KMS-11 (cell line): ENCODE measurements around the gene OCA2.

ENCODE experiments used
- H2AFZ ChIP-seq: fragments of 200-600 bp; sonication (generic); 2 replicates; pipeline ENCODE4 v1.6.1; 2016; ENCODE audit warnings: antibody characterized with exemption, mixed run types, low read depth
- H3K27ac ChIP-seq: fragments of 200-600 bp; sonication (generic); 2 replicates; pipeline ENCODE4 v1.6.1; 2016; ENCODE audit warnings: mild to moderate bottlenecking, mixed run types
- H3K27me3 ChIP-seq: fragments of 200-600 bp; sonication (generic); 2 replicates; pipeline ENCODE4 v1.6.1; 2017; ENCODE audit warnings: mild to moderate bottlenecking, low read depth, mixed run types, moderate library complexity; ENCODE audit not compliant: insufficient read depth
- H3K36me3 ChIP-seq: fragments of 200-600 bp; sonication (generic); 2 replicates; pipeline ENCODE4 v1.6.1; 2017; ENCODE audit warnings: mild to moderate bottlenecking, mixed run types; ENCODE audit not compliant: insufficient read depth
- H3K4me1 ChIP-seq: fragments of 200-600 bp; sonication (generic); 2 replicates; pipeline ENCODE4 v1.6.1; 2016; ENCODE audit warnings: mild to moderate bottlenecking, low read depth, mixed run types; ENCODE audit not compliant: poor library complexity, severe bottlenecking
- H3K4me2 ChIP-seq: fragments of 200-600 bp; sonication (generic); 2 replicates; pipeline ENCODE4 v1.7.0; 2016; ENCODE audit warnings: mild to moderate bottlenecking, mixed run types
- H3K4me3 ChIP-seq: fragments of 200-600 bp; sonication (generic); IDR thresholded peaks from 2 replicates; pipeline ENCODE4 v1.6.1; 2017; ENCODE audit warnings: low read depth, low read length, mixed read lengths; ENCODE audit not compliant: insufficient read depth
- H3K79me2 ChIP-seq: fragments of 200-600 bp; sonication (generic); 2 replicates; pipeline ENCODE4 v1.6.1; 2016; ENCODE audit warnings: low read depth, mixed run types; ENCODE audit not compliant: insufficient read depth
- H3K9ac ChIP-seq: fragments of 200-600 bp; sonication (generic); 2 replicates; pipeline ENCODE4 v1.6.1; 2016; ENCODE audit warnings: mild to moderate bottlenecking, mixed run types
- H4K20me1 ChIP-seq: fragments of 200-600 bp; sonication (generic); 2 replicates; pipeline ENCODE4 v1.6.1; 2016; ENCODE audit warnings: mild to moderate bottlenecking, mixed run types; ENCODE audit not compliant: insufficient read depth
- TF ChIP-seq, protein P1 (sequence below): fragments of 200-600 bp; sonication (generic); conservative IDR thresholded peaks from 2 replicates; pipeline ENCODE4 v1.6.1; 2017; ENCODE audit warnings: low read depth, mild to moderate bottlenecking, antibody characterized with exemption, low read length, moderate library complexity, mixed read lengths

Gene OCA2

DNA sequence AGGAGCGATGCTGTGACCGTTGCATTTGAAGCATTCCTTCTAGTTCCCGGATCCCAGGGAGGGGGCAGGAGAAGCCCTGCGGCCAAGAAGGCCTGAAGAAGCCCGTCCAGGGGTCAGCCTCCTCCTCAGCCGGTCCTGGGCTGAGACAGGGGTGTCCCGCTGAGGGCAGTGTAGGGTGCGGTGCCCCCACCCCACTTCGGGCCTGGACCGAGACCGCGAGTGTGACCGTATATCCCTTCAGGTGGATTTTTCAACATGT is 2.8 kb downstream of the OCA2 start:
- H3K4me3 ChIP-seq = no peak overlapping the region
- H3K27me3 ChIP-seq = no peaks in the 10 kb centered on the region
- peak overlapping the region; percentile 95 for H2AFZ ChIP-seq
- peak overlapping the region; percentile 88 for H3K4me2 ChIP-seq
- no peaks in the 10 kb centered on the region for H3K36me3 ChIP-seq
- peaks cover 14% of the 10 kb centered on the region for H3K4me1 ChIP-seq
- no peak overlapping the region for H3K9ac ChIP-seq
- no peaks in the 10 kb centered on the region for H3K79me2 ChIP-seq
- H4K20me1 ChIP-seq = no peaks in the 10 kb centered on the region
- H3K27ac ChIP-seq = no peak overlapping the region
- TF ChIP-seq, protein P1, sequence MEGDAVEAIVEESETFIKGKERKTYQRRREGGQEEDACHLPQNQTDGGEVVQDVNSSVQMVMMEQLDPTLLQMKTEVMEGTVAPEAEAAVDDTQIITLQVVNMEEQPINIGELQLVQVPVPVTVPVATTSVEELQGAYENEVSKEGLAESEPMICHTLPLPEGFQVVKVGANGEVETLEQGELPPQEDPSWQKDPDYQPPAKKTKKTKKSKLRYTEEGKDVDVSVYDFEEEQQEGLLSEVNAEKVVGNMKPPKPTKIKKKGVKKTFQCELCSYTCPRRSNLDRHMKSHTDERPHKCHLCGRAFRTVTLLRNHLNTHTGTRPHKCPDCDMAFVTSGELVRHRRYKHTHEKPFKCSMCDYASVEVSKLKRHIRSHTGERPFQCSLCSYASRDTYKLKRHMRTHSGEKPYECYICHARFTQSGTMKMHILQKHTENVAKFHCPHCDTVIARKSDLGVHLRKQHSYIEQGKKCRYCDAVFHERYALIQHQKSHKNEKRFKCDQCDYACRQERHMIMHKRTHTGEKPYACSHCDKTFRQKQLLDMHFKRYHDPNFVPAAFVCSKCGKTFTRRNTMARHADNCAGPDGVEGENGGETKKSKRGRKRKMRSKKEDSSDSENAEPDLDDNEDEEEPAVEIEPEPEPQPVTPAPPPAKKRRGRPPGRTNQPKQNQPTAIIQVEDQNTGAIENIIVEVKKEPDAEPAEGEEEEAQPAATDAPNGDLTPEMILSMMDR = no peak

GRCh38 chr15:28094732-28095521 is 4.2 kb downstream of the OCA2 start:
- peak overlapping the region; percentile 13; the same call in 1 of the 2 replicates for H3K9ac ChIP-seq
- no peaks in the 10 kb centered on the region for H4K20me1 ChIP-seq
- H3K36me3 ChIP-seq = no peaks in the 10 kb centered on the region
- no peaks in the 10 kb centered on the region for H3K79me2 ChIP-seq
- no peaks in the 10 kb centered on the region for H3K27me3 ChIP-seq
- TF ChIP-seq, protein P1 = no peak
- peak overlapping the region; percentile 96 for H3K4me2 ChIP-seq
- peaks cover 14% of the 10 kb centered on the region for H3K4me1 ChIP-seq
- H3K27ac ChIP-seq = no peak overlapping the region
- peak overlapping the region; percentile 95 for H2AFZ ChIP-seq
- no peak overlapping the region for H3K4me3 ChIP-seq

DNA sequence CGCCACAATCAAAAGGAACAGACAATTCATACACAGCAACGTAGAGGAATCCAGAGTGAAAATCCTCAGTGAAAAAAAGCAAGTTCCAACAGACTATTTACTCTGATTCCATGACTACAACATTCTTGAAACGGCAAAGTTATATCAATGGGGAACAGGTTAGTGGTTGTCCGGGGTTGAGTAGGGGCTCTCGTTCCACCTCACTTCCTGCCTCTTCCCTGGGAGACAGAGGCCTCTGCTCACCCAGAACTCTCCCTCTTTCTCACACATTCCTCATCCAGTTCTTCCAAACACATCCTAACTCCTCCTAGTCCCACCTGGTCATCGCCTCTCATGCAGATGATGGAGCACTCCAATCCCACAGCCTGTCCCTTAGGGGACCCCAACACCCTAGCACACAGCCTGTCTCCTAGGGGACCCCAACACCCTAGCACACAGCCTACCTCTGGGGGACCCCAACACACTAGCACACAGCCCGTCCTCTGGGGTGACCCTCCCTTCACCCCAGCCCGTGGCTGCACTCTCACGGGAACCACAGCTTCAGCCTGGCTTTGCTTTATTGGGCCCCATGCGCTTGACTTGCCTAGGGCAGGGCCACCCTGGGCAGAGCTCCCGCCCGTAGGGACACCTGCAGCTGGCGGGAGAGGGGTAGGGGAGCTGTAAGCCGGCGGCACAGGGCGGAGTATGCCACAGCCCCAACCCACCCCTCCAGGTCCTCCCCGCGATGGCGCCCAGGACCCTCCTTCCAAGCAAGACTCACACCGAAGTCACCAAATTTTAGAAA is 5.2 kb downstream of the OCA2 start:
- H3K79me2 ChIP-seq = no peaks in the 10 kb centered on the region
- no peak overlapping the region for H3K9ac ChIP-seq
- no peak overlapping the region for H2AFZ ChIP-seq
- no peaks in the 10 kb centered on the region for H3K36me3 ChIP-seq
- peaks cover 14% of the 10 kb centered on the region for H3K4me1 ChIP-seq
- no peaks in the 10 kb centered on the region for H3K27me3 ChIP-seq
- no peak overlapping the region for H3K27ac ChIP-seq
- no peak overlapping the region for H3K4me3 ChIP-seq
- TF ChIP-seq, protein P1 = no peak
- no peaks in the 10 kb centered on the region for H4K20me1 ChIP-seq
- no peak overlapping the region for H3K4me2 ChIP-seq

DNA sequence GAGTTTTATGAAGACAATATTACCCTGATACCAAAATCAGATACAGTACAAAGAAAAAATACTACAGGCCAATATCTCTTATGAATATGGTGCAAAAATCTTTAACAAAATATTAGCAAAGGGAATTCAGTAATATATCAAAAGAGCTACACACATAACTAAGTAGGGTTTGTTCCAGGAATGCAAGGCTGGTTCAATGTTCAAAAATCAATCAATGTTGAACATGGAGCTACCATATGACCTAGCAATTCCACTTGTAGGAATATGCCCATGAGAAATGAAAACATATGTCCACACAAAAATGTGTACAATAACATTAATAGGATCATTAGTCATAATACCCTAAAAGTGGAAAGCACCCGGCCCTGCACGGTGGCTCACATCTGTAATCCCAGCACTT is 7.8 kb downstream of the OCA2 start:
- Histone ChIP-seq H3K27me3 (no peaks in the 10 kb centered on the region), H3K4me1 (no peaks in the 10 kb centered on the region), H3K4me3 (no peak overlapping the region), H3K79me2 (no peaks in the 10 kb centered on the region), H4K20me1 (no peaks in the 10 kb centered on the region), H2AFZ (no peak overlapping the region), H3K27ac (no peak overlapping the region), H3K36me3 (no peaks in the 10 kb centered on the region), H3K9ac (no peak overlapping the region), H3K4me2 (no peak overlapping the region)
- TF ChIP-seq, protein P1 = no peak
